ENCODE results near the gene SERF1A.
"Not testable (repeated sequence)": the region's sequence is repeated elsewhere in the genome, so short reads cannot be mapped to it uniquely, and the experiment has no call there.

Gene SERF1A

GRCh38 chr5:70900533-70901271, at the start of gene SERF1A:
TSS of gene SERF1A (plus strand) at chr5:70900669. CDS start at chr5:70900870, 201 bp downstream.
- DNase-seq; H3K9me3 Mint-ChIP-seq; H3K27me3 Mint-ChIP-seq; H3K36me3 Mint-ChIP-seq (ENCODE audit: low read depth); H3K27ac Mint-ChIP-seq; H3K4me3 Mint-ChIP-seq; H3K4me1 Mint-ChIP-seq: not testable (repeated sequence)
- ATAC-seq = peak; percentile 92

- not testable (repeated sequence) for H3K4me1 Mint-ChIP-seq; DNase-seq; H3K27me3 Mint-ChIP-seq; H3K9me3 Mint-ChIP-seq; H3K36me3 Mint-ChIP-seq (ENCODE audit: low read depth); ATAC-seq; H3K4me3 Mint-ChIP-seq; H3K27ac Mint-ChIP-seq
Measured at GRCh38 chr5:70866778-70867177, 33.7 kb upstream of the SERF1A start.

DNA sequence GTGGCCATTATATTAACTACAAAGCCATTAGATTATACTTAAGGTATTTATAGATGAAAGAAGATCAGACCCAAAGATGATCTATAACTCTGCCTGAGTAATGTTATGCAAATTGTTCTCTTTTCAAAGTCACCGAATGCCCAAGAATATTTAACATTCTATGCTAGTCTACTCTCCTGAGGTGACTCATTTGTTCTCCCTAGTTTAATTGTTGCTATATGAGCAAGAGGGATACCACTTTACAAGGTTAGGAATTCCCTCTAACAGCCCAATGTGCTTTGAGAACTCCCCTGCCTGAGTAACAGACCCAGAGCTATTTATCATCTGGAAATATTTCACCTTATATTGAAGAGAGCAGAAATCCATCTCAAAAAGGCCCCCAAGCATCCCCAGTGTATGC, 29.8 kb upstream of the SERF1A start:
- not testable (repeated sequence) for DNase-seq; H3K4me3 Mint-ChIP-seq; H3K27ac Mint-ChIP-seq; H3K27me3 Mint-ChIP-seq; H3K9me3 Mint-ChIP-seq; H3K36me3 Mint-ChIP-seq (ENCODE audit: low read depth); H3K4me1 Mint-ChIP-seq
- ATAC-seq = peak; percentile 69

GRCh38 chr5:70896076-70896475, 4.4 kb upstream of the SERF1A start:
- not testable (repeated sequence) for DNase-seq; H3K9me3 Mint-ChIP-seq; ATAC-seq; H3K36me3 Mint-ChIP-seq (ENCODE audit: low read depth); H3K4me3 Mint-ChIP-seq; H3K27me3 Mint-ChIP-seq; H3K27ac Mint-ChIP-seq; H3K4me1 Mint-ChIP-seq

- H3K27ac Mint-ChIP-seq; H3K27me3 Mint-ChIP-seq; H3K4me3 Mint-ChIP-seq; H3K9me3 Mint-ChIP-seq; DNase-seq; H3K36me3 Mint-ChIP-seq (ENCODE audit: low read depth); H3K4me1 Mint-ChIP-seq: not testable (repeated sequence)
- peak; percentile 41 for ATAC-seq
Measured at GRCh38 chr5:70901272-70901571, 753 bp downstream of the SERF1A start.

DNA sequence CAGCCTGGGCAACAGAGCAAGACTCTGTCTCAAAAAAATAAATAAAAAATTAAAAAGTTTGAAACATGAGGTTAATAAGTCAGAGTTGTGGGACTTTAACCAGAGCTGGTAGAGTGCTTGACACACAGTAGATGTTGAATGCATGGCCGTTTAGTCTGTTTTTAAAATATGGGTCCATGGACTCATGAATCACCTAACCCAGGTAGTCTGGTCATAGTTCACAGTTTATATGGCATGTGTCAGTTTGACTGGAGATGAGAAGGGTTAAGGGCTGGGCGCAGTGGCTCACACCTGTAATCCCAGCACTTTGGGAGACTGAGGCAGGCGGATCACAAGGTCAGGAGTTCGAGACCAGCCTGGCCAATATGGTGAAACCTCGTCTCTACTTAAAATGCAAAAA, 6.2 kb downstream of the SERF1A start:
- not testable (repeated sequence) for ATAC-seq; H3K4me1 Mint-ChIP-seq; H3K27me3 Mint-ChIP-seq; H3K4me3 Mint-ChIP-seq; H3K36me3 Mint-ChIP-seq (ENCODE audit: low read depth); DNase-seq; H3K27ac Mint-ChIP-seq; H3K9me3 Mint-ChIP-seq

DNA sequence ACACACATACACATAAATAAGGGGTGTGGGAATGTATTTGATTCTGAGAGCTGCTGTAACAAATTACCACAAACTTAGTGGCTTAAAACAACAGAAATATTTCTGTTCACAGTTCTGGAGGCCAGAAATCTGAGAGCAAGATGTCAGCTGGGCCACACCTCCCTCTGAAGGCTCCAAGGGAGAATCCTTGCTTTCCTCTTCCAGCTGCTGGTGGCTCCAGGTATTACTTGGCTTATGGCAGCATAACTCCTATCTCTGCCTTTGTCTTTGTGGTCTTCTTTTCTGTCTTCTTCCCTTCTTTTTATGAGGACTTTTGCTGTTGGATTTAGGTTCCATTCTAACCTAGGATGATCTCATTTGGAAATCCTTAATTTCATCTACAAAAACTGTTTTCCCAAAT, 16.4 kb downstream of the SERF1A start:
- DNase-seq; H3K27ac Mint-ChIP-seq; H3K4me1 Mint-ChIP-seq; H3K27me3 Mint-ChIP-seq; ATAC-seq; H3K4me3 Mint-ChIP-seq; H3K9me3 Mint-ChIP-seq; H3K36me3 Mint-ChIP-seq (ENCODE audit: low read depth): not testable (repeated sequence)

- not testable (repeated sequence) for H3K4me1 Mint-ChIP-seq; H3K36me3 Mint-ChIP-seq (ENCODE audit: low read depth)
Measured at GRCh38 chr5:70925211-70925562, 24.7 kb downstream of the SERF1A start.

DNA sequence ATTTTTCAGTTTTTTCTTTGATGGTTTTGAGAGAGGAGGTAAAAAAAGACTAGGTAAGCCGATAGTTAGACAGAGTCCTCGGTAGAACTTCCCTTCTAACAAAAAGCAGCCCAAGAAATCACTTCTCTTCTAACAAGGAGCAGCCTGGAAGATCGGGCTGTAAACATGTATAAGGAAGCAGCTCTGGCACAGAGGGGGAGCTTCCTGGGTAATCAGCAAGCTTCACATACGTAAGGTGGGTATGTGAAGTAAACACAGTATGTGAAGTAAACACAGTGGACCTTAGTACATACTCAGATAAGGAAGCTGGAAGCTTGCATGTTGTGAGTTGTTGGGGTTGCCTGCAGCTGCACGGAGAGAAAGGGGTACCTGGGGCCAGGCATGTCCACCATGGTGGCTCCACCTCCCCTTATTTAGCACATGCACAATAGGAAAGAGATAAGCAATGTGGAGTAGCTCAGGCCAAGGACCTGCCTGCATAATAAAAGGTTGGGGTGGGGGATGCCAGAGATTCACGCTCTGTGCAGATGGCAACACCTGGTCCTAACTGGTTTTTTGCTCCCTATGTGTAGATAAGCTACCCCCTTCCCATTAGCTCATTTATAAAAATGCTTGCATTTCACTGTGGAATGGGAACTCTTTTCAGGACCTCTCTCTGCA, 31.4 kb downstream of the SERF1A start:
- not testable (repeated sequence) for H3K27me3 Mint-ChIP-seq

More at GRCh38 chr5:70925211-70925562, 24.7 kb downstream of the SERF1A start:
- ATAC-seq = peak; percentile 26
- H3K27ac Mint-ChIP-seq, DNase-seq, H3K27me3 Mint-ChIP-seq, H3K4me3 Mint-ChIP-seq, H3K9me3 Mint-ChIP-seq: not testable (repeated sequence)

GRCh38 chr5:70932560-70932959, 32.1 kb downstream of the SERF1A start:
- not testable (repeated sequence) for H3K36me3 Mint-ChIP-seq (ENCODE audit: low read depth); H3K4me3 Mint-ChIP-seq; H3K27me3 Mint-ChIP-seq; DNase-seq; ATAC-seq; H3K4me1 Mint-ChIP-seq; H3K9me3 Mint-ChIP-seq; H3K27ac Mint-ChIP-seq

More for the DNA sequence above, 31.4 kb downstream of the SERF1A start:
- not testable (repeated sequence) for DNase-seq; H3K4me1 Mint-ChIP-seq; H3K27ac Mint-ChIP-seq; ATAC-seq; H3K9me3 Mint-ChIP-seq; H3K4me3 Mint-ChIP-seq; H3K36me3 Mint-ChIP-seq (ENCODE audit: low read depth)

GRCh38 chr5:70953068-70953467, 52.6 kb downstream of the SERF1A start:
- not testable (repeated sequence) for H3K36me3 Mint-ChIP-seq (ENCODE audit: low read depth); ATAC-seq; DNase-seq; H3K4me3 Mint-ChIP-seq; H3K27ac Mint-ChIP-seq; H3K9me3 Mint-ChIP-seq; H3K4me1 Mint-ChIP-seq; H3K27me3 Mint-ChIP-seq
